ENCODE data around the gene CEP44.

CEP44 gene

GRCh38 chr4:174324725-174325124 lies 41.0 kb downstream of the CEP44 start:
- TF ChIP-seq FOXP2 (optimal IDR thresholded peaks at IDR 0.05; ENCODE audit: borderline replicate concordance, extremely low read depth, extremely low read length, insufficient read depth) (no peak), TAF1 (IDR thresholded peaks at IDR 0.05; ENCODE audit: borderline replicate concordance, insufficient read depth, low read length) (no peak), REST (IDR thresholded peaks at IDR 0.05; ENCODE audit: insufficient read depth in 1 of 2, low read depth in 2 of 2, low read length in 2 of 2) (no peak), SIN3A (IDR thresholded peaks at IDR 0.05; ENCODE audit: borderline replicate concordance, insufficient read depth, low read length) (no peak), POLR2AphosphoS5 (IDR thresholded peaks at IDR 0.05; ENCODE audit: low read depth, low read length) (no peak)

GRCh38 chr4:174332741-174333493 lies 49.2 kb downstream of the CEP44 start:
- TF ChIP-seq SIN3A (IDR thresholded peaks at IDR 0.05; ENCODE audit: borderline replicate concordance, insufficient read depth, low read length) = no peak
- TF ChIP-seq POLR2AphosphoS5 (IDR thresholded peaks at IDR 0.05; ENCODE audit: low read depth, low read length) = no peak
- no peak for TF ChIP-seq FOXP2 (optimal IDR thresholded peaks at IDR 0.05; ENCODE audit: borderline replicate concordance, extremely low read depth, extremely low read length, insufficient read depth)
- TF ChIP-seq TAF1 (IDR thresholded peaks at IDR 0.05; ENCODE audit: borderline replicate concordance, insufficient read depth, low read length) = no peak
- no peak for TF ChIP-seq REST (IDR thresholded peaks at IDR 0.05; ENCODE audit: insufficient read depth in 1 of 2, low read depth in 2 of 2, low read length in 2 of 2)

- TF ChIP-seq TAF1 (IDR thresholded peaks at IDR 0.05; ENCODE audit: borderline replicate concordance, insufficient read depth, low read length) = no peak
- TF ChIP-seq POLR2AphosphoS5 (IDR thresholded peaks at IDR 0.05; ENCODE audit: low read depth, low read length) = no peak
Measured at GRCh38 chr4:174334628-174335027, 50.9 kb downstream of the CEP44 start.

- TF ChIP-seq SIN3A (IDR thresholded peaks at IDR 0.05; ENCODE audit: borderline replicate concordance, insufficient read depth, low read length) = no peak
- no peak for TF ChIP-seq TAF1 (IDR thresholded peaks at IDR 0.05; ENCODE audit: borderline replicate concordance, insufficient read depth, low read length)
- TF ChIP-seq POLR2AphosphoS5 (IDR thresholded peaks at IDR 0.05; ENCODE audit: low read depth, low read length) = no peak
- no peak for TF ChIP-seq REST (IDR thresholded peaks at IDR 0.05; ENCODE audit: insufficient read depth in 1 of 2, low read depth in 2 of 2, low read length in 2 of 2)
- TF ChIP-seq FOXP2 (optimal IDR thresholded peaks at IDR 0.05; ENCODE audit: borderline replicate concordance, extremely low read depth, extremely low read length, insufficient read depth) = no peak
Measured at GRCh38 chr4:174340714-174341113, 57.0 kb downstream of the CEP44 start.

- no peak for TF ChIP-seq POLR2AphosphoS5 (IDR thresholded peaks at IDR 0.05; ENCODE audit: low read depth, low read length)
- TF ChIP-seq SIN3A (IDR thresholded peaks at IDR 0.05; ENCODE audit: borderline replicate concordance, insufficient read depth, low read length) = no peak
- no peak for TF ChIP-seq REST (IDR thresholded peaks at IDR 0.05; ENCODE audit: insufficient read depth in 1 of 2, low read depth in 2 of 2, low read length in 2 of 2)
- TF ChIP-seq FOXP2 (optimal IDR thresholded peaks at IDR 0.05; ENCODE audit: borderline replicate concordance, extremely low read depth, extremely low read length, insufficient read depth) = no peak
- TF ChIP-seq TAF1 (IDR thresholded peaks at IDR 0.05; ENCODE audit: borderline replicate concordance, insufficient read depth, low read length) = no peak
Measured at GRCh38 chr4:174349156-174349555, 65.4 kb downstream of the CEP44 start.
